ENCODE data around the gene CHI3L1.

CHI3L1 gene

GRCh38 chr1:203169770-203170520 lies 16.6 kb downstream of the CHI3L1 start:
- H3K4me3 ChIP-seq (ENCODE audit: insufficient read depth, low read length, poor library complexity, severe bottlenecking) = no peak overlapping the region
- H3K9me2 ChIP-seq (replicated peaks; ENCODE audit: insufficient read depth, low read length) = no peaks in the 10 kb centered on the region
- H3K27ac ChIP-seq (ENCODE audit: low read depth, low read length) = no peak overlapping the region
- TF ChIP-seq CTCF (IDR thresholded peaks at IDR 0.05; ENCODE audit: insufficient read depth, low read length, poor library complexity, severe bottlenecking) = no peak
- no peak for TF ChIP-seq EZH2phosphoT487 (conservative IDR thresholded peaks at IDR 0.05; ENCODE audit: low read length)
- H3K9ac ChIP-seq (ENCODE audit: low read length) = no peak overlapping the region
- no peaks in the 10 kb centered on the region for H3K9me3 ChIP-seq (ENCODE audit: insufficient read depth, low read length)
- H3K27me3 ChIP-seq (ENCODE audit: low read length) = no peaks in the 10 kb centered on the region
- H3K79me2 ChIP-seq (ENCODE audit: insufficient read depth, low read length) = no peaks in the 10 kb centered on the region
- H4K20me1 ChIP-seq (ENCODE audit: low read depth, low read length) = no peaks in the 10 kb centered on the region
- no peaks in the 10 kb centered on the region for H3K36me3 ChIP-seq (ENCODE audit: low read length)
- no peaks in the 10 kb centered on the region for H3F3A ChIP-seq (ENCODE audit: insufficient read depth)
- no peak overlapping the region for H3K4me2 ChIP-seq (ENCODE audit: low read depth, low read length, poor library complexity, severe bottlenecking)
- no peak overlapping the region for H2AFZ ChIP-seq (ENCODE audit: low read depth, low read length, severe bottlenecking)

GRCh38 chr1:203168991-203169390 lies 17.5 kb downstream of the CHI3L1 start:
- TF ChIP-seq EZH2phosphoT487 (conservative IDR thresholded peaks at IDR 0.05; ENCODE audit: low read length) = no peak
- no peak for TF ChIP-seq CTCF (IDR thresholded peaks at IDR 0.05; ENCODE audit: insufficient read depth, low read length, poor library complexity, severe bottlenecking)
- Histone ChIP-seq H3K27me3 (ENCODE audit: low read length) (no peaks in the 10 kb centered on the region), H3K4me3 (ENCODE audit: insufficient read depth, low read length, poor library complexity, severe bottlenecking) (no peak overlapping the region), H3K9ac (ENCODE audit: low read length) (no peak overlapping the region), H3K36me3 (ENCODE audit: low read length) (no peaks in the 10 kb centered on the region), H4K20me1 (ENCODE audit: low read depth, low read length) (no peaks in the 10 kb centered on the region), H3K9me2 (replicated peaks; ENCODE audit: insufficient read depth, low read length) (no peaks in the 10 kb centered on the region), H2AFZ (ENCODE audit: low read depth, low read length, severe bottlenecking) (no peak overlapping the region), H3K79me2 (ENCODE audit: insufficient read depth, low read length) (no peaks in the 10 kb centered on the region), H3K4me2 (ENCODE audit: low read depth, low read length, poor library complexity, severe bottlenecking) (no peak overlapping the region), H3F3A (ENCODE audit: insufficient read depth) (no peaks in the 10 kb centered on the region), H3K9me3 (ENCODE audit: insufficient read depth, low read length) (no peaks in the 10 kb centered on the region), H3K27ac (ENCODE audit: low read depth, low read length) (no peak overlapping the region)

GRCh38 chr1:203168256-203168786 lies 18.2 kb downstream of the CHI3L1 start:
- H3K79me2 ChIP-seq (ENCODE audit: insufficient read depth, low read length) = no peaks in the 10 kb centered on the region
- H3K4me3 ChIP-seq (ENCODE audit: insufficient read depth, low read length, poor library complexity, severe bottlenecking) = no peak overlapping the region
- no peak overlapping the region for H3K9ac ChIP-seq (ENCODE audit: low read length)
- H3K27me3 ChIP-seq (ENCODE audit: low read length) = no peaks in the 10 kb centered on the region
- no peaks in the 10 kb centered on the region for H4K20me1 ChIP-seq (ENCODE audit: low read depth, low read length)
- no peaks in the 10 kb centered on the region for H3K9me2 ChIP-seq (replicated peaks; ENCODE audit: insufficient read depth, low read length)
- no peak overlapping the region for H2AFZ ChIP-seq (ENCODE audit: low read depth, low read length, severe bottlenecking)
- no peaks in the 10 kb centered on the region for H3F3A ChIP-seq (ENCODE audit: insufficient read depth)
- no peak overlapping the region for H3K4me2 ChIP-seq (ENCODE audit: low read depth, low read length, poor library complexity, severe bottlenecking)
- H3K36me3 ChIP-seq (ENCODE audit: low read length) = no peaks in the 10 kb centered on the region
- TF ChIP-seq EZH2phosphoT487 (conservative IDR thresholded peaks at IDR 0.05; ENCODE audit: low read length) = no peak
- no peak for TF ChIP-seq CTCF (IDR thresholded peaks at IDR 0.05; ENCODE audit: insufficient read depth, low read length, poor library complexity, severe bottlenecking)
- no peak overlapping the region for H3K27ac ChIP-seq (ENCODE audit: low read depth, low read length)
- no peaks in the 10 kb centered on the region for H3K9me3 ChIP-seq (ENCODE audit: insufficient read depth, low read length)

Data from SU-DHL-6 (cell line).